ENCODE data around the gene FLRT3.

Gene FLRT3

GRCh38 chr20:14337400-14338171 is at the start of gene FLRT3:
Gene FLRT3 (minus strand): TSS chr20:14337612. CDS start chr20:14327506, 10,106 bp downstream.
- H3K4me3 Mint-ChIP-seq: no peak within 1 kb of the TSS
- H3K4me1 Mint-ChIP-seq (ENCODE audit: low read depth): no peaks in the 10 kb centered on the region
- H3K27me3 Mint-ChIP-seq: no peaks in the 10 kb centered on the region
- no peak within 1 kb of the TSS for H3K27ac Mint-ChIP-seq
- H3K9me3 Mint-ChIP-seq (ENCODE audit: low read depth): no peaks in the 10 kb centered on the region
- H3K36me3 Mint-ChIP-seq: no peaks in the 10 kb centered on the region

GRCh38 chr20:14386726-14387125 is 49.3 kb upstream of the FLRT3 start:
- Mint-ChIP-seq H3K4me3 (no peak overlapping the region), H3K4me1 (ENCODE audit: low read depth) (no peaks in the 10 kb centered on the region), H3K27ac (no peak overlapping the region), H3K36me3 (no peaks in the 10 kb centered on the region), H3K27me3 (no peaks in the 10 kb centered on the region), H3K9me3 (ENCODE audit: low read depth) (peaks cover 4% of the 10 kb centered on the region)

GRCh38 chr20:14385176-14385740 is 47.8 kb upstream of the FLRT3 start:
- Mint-ChIP-seq H3K9me3 (ENCODE audit: low read depth) (peaks cover 4% of the 10 kb centered on the region), H3K4me3 (no peak overlapping the region), H3K27me3 (no peaks in the 10 kb centered on the region)

GRCh38 chr20:14384416-14385175 is 47.2 kb upstream of the FLRT3 start:
- no peaks in the 10 kb centered on the region for H3K36me3 Mint-ChIP-seq
- no peaks in the 10 kb centered on the region for H3K27me3 Mint-ChIP-seq
- no peak overlapping the region for H3K4me3 Mint-ChIP-seq
- H3K9me3 Mint-ChIP-seq (ENCODE audit: low read depth): peaks cover 4% of the 10 kb centered on the region
- no peak overlapping the region for H3K27ac Mint-ChIP-seq
- H3K4me1 Mint-ChIP-seq (ENCODE audit: low read depth): no peaks in the 10 kb centered on the region

More at GRCh38 chr20:14385176-14385740, 47.8 kb upstream of the FLRT3 start:
- Mint-ChIP-seq H3K27ac (no peak overlapping the region), H3K4me1 (ENCODE audit: low read depth) (no peaks in the 10 kb centered on the region), H3K36me3 (no peaks in the 10 kb centered on the region)

- Mint-ChIP-seq H3K27me3 (no peaks in the 10 kb centered on the region), H3K27ac (no peak overlapping the region), H3K36me3 (no peaks in the 10 kb centered on the region), H3K9me3 (ENCODE audit: low read depth) (peaks cover 4% of the 10 kb centered on the region), H3K4me1 (ENCODE audit: low read depth) (no peaks in the 10 kb centered on the region), H3K4me3 (no peak overlapping the region)
Observed at GRCh38 chr20:14383335-14383734, 45.9 kb upstream of the FLRT3 start.

- Mint-ChIP-seq H3K4me1 (ENCODE audit: low read depth) (no peaks in the 10 kb centered on the region), H3K4me3 (no peak overlapping the region), H3K27ac (no peak overlapping the region), H3K36me3 (no peaks in the 10 kb centered on the region), H3K9me3 (ENCODE audit: low read depth) (peaks cover 7% of the 10 kb centered on the region), H3K27me3 (no peaks in the 10 kb centered on the region)
Observed at GRCh38 chr20:14378326-14378725, 40.9 kb upstream of the FLRT3 start.

GRCh38 chr20:14375416-14375985 is 38.1 kb upstream of the FLRT3 start:
- Mint-ChIP-seq H3K4me1 (ENCODE audit: low read depth) (no peaks in the 10 kb centered on the region), H3K4me3 (no peak overlapping the region), H3K27ac (no peak overlapping the region), H3K36me3 (no peaks in the 10 kb centered on the region), H3K27me3 (no peaks in the 10 kb centered on the region), H3K9me3 (ENCODE audit: low read depth) (peaks cover 7% of the 10 kb centered on the region)

GRCh38 chr20:14374196-14374595 is 36.8 kb upstream of the FLRT3 start:
- Mint-ChIP-seq H3K4me3 (no peak overlapping the region), H3K27ac (no peak overlapping the region), H3K36me3 (no peaks in the 10 kb centered on the region), H3K4me1 (ENCODE audit: low read depth) (no peaks in the 10 kb centered on the region), H3K9me3 (ENCODE audit: low read depth) (peaks cover 7% of the 10 kb centered on the region), H3K27me3 (no peaks in the 10 kb centered on the region)

- Mint-ChIP-seq H3K36me3 (no peaks in the 10 kb centered on the region), H3K27ac (no peak overlapping the region), H3K27me3 (no peaks in the 10 kb centered on the region), H3K4me3 (no peak overlapping the region), H3K9me3 (ENCODE audit: low read depth) (peaks cover 8% of the 10 kb centered on the region), H3K4me1 (ENCODE audit: low read depth) (no peaks in the 10 kb centered on the region)
Observed at GRCh38 chr20:14361509-14362345, 24.3 kb upstream of the FLRT3 start.

GRCh38 chr20:14360416-14360815 is 23.0 kb upstream of the FLRT3 start:
- Mint-ChIP-seq H3K27me3 (no peaks in the 10 kb centered on the region), H3K4me3 (no peak overlapping the region), H3K9me3 (ENCODE audit: low read depth) (peaks cover 8% of the 10 kb centered on the region), H3K27ac (no peak overlapping the region), H3K36me3 (no peaks in the 10 kb centered on the region), H3K4me1 (ENCODE audit: low read depth) (no peaks in the 10 kb centered on the region)

- no peak overlapping the region for H3K27ac Mint-ChIP-seq
- peaks cover 14% of the 10 kb centered on the region for H3K9me3 Mint-ChIP-seq (ENCODE audit: low read depth)
Observed at GRCh38 chr20:14355791-14356190, 18.4 kb upstream of the FLRT3 start.

GRCh38 chr20:14344746-14345145 is 7.3 kb upstream of the FLRT3 start:
- no peak overlapping the region for H3K4me3 Mint-ChIP-seq
- H3K36me3 Mint-ChIP-seq: no peaks in the 10 kb centered on the region
- H3K27me3 Mint-ChIP-seq: no peaks in the 10 kb centered on the region
- H3K4me1 Mint-ChIP-seq (ENCODE audit: low read depth): no peaks in the 10 kb centered on the region
- peaks cover 5% of the 10 kb centered on the region for H3K9me3 Mint-ChIP-seq (ENCODE audit: low read depth)
- no peak overlapping the region for H3K27ac Mint-ChIP-seq

More at GRCh38 chr20:14355791-14356190, 18.4 kb upstream of the FLRT3 start:
- Mint-ChIP-seq H3K36me3 (no peaks in the 10 kb centered on the region), H3K4me1 (ENCODE audit: low read depth) (no peaks in the 10 kb centered on the region), H3K27me3 (no peaks in the 10 kb centered on the region), H3K4me3 (no peak overlapping the region)

GRCh38 chr20:14343491-14344065 is 6.2 kb upstream of the FLRT3 start:
- Mint-ChIP-seq H3K4me1 (ENCODE audit: low read depth) (no peaks in the 10 kb centered on the region), H3K4me3 (no peak overlapping the region), H3K27ac (no peak overlapping the region), H3K36me3 (no peaks in the 10 kb centered on the region), H3K9me3 (ENCODE audit: low read depth) (peaks cover 5% of the 10 kb centered on the region), H3K27me3 (no peaks in the 10 kb centered on the region)

- Mint-ChIP-seq H3K9me3 (ENCODE audit: low read depth) (peaks cover 5% of the 10 kb centered on the region), H3K36me3 (no peaks in the 10 kb centered on the region), H3K27ac (no peak overlapping the region), H3K27me3 (no peaks in the 10 kb centered on the region), H3K4me1 (ENCODE audit: low read depth) (no peaks in the 10 kb centered on the region), H3K4me3 (no peak overlapping the region)
Observed at GRCh38 chr20:14342918-14343317, 5.5 kb upstream of the FLRT3 start.
